HG03439 (cell line): ENCODE results near the gene PLCXD3.

Experiments used
- ATAC-seq: cut with Tn5 transposase; IDR thresholded peaks from one replicate; pipeline ENCODE4 v1.9.1; 2021; ENCODE audit warnings: mild to moderate bottlenecking, moderate library complexity; ENCODE audit not compliant: unreplicated experiment

Gene PLCXD3

DNA sequence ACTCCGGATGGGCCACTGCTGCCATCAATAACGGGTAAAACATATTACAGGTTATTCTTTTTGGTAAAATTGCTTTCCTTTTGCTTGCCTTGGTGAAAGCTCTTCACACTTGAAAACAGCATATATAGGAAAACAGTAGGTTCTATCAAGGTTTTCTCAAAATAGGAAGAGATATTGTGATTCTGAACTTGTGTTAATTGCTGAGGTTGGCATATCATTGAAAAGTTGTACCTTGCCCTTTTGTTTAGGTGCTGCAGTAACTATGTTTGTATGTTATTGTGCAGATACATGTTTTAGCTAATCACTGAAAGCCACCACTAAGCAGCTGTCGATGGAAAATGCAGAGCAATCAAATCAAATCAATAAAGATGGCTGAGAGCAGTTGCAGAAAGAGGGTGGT, 219.1 kb downstream of the PLCXD3 start:
- ATAC-seq = no peak

DNA sequence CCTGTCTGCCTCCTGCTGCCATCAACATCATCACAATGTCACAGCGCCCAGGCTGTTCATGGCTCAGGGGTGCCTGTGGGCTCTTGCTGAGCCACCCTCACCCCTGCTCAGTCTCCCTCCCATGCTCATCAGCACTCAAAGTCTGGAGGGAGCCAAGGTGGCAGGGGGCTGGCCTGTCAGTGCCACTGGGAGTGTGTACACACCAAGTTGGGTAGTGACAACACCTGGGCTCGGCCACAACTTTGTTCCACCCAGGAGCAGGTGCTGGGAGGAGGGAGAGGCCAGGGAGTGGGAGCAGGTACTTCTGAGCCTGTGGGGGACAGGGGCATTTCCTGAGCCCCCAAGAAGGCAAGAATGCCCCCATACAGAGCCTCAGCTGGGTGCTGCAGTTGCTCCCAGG, 219.6 kb downstream of the PLCXD3 start:
- ATAC-seq = no peak

- no peak for ATAC-seq
Observed at GRCh38 chr5:41289970-41290464, 220.4 kb downstream of the PLCXD3 start.

GRCh38 chr5:41286696-41287095, 223.7 kb downstream of the PLCXD3 start:
- no peak for ATAC-seq

GRCh38 chr5:41286165-41286564, 224.2 kb downstream of the PLCXD3 start:
- no peak for ATAC-seq

DNA sequence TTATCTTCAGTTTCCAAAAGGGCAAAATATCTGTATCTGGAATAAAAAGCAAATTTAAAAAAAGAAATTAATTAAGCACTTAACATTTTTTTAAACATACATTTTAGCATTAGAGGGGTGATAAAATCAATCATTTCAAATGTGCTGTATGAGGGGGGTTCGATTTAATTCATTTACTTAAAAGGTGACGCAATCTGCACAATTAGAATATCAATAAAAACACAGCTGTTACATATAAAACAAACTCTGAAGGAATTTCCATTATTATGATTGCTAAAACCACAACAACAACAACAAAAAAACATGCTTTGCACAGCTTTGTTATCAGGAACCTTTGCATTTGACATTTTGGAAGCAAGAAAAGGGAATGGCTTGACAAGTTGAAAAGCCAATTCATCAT, 225.5 kb downstream of the PLCXD3 start:
- ATAC-seq = no peak

- no peak for ATAC-seq
Observed at GRCh38 chr5:41281215-41281810, 229.1 kb downstream of the PLCXD3 start.

- no peak for ATAC-seq
Observed at GRCh38 chr5:41279040-41279439, 231.4 kb downstream of the PLCXD3 start.

DNA sequence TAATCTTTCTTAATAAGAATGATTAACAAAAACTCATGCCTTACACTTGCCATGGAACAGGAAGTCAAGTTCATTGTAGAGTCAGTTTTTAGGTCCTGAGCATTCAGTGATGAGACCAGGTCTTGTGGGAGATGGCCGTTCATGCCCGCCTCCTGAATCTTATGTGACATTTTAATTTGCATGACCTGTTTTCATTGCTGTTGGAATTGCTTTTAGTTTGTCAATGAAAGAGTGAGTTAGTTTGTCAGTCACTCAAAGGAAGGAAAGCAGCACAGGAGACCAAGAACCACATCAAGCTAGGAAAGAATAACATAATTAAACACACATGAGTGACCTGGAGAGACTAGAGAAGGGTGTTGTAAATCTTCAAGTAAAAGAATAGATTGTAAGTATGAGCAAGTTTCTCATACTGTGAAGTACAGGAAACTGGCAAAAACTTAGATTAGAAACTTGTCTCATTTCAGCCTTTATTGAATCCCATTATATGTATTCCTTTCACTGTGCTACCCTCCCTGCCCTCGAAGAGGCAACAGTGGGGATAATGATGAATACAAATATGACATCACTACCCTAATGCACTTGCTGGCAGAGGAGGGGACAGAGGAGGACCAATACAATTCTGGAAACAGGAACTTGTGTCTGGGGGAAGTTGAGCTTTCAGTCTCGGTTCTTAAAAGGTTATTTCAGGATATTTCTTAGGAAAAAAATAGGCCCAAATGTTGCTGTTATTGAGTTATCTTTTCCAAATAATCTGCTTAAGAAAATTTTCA, 232.7 kb downstream of the PLCXD3 start:
- no peak for ATAC-seq

- peak; percentile 68 for ATAC-seq
Observed at GRCh38 chr5:41275813-41276512, 234.4 kb downstream of the PLCXD3 start.

GRCh38 chr5:41270423-41271251, 239.8 kb downstream of the PLCXD3 start:
- ATAC-seq = peak; percentile 87

GRCh38 chr5:41268894-41269293, 241.5 kb downstream of the PLCXD3 start:
- no peak for ATAC-seq

DNA sequence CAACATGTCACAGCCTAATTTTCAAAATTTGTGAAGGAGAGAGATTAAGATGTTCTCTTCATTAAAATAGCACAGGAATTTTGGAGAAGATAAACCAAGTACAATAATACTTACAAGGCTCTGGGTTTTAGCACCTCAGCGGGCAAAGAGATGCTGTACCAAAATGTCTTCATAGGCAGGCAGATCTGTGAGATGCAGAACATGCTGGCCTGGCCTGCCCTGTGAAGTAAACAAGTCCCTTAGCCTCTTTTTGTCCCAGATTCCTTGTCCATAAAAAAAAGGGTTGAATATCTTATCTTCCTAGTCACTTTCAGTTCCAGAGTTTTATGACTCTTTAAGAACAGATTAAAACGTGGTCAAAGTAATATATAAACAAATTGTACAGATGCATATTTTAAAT, 244.0 kb downstream of the PLCXD3 start:
- ATAC-seq = no peak

GRCh38 chr5:41264019-41264418, 246.4 kb downstream of the PLCXD3 start:
- no peak for ATAC-seq

DNA sequence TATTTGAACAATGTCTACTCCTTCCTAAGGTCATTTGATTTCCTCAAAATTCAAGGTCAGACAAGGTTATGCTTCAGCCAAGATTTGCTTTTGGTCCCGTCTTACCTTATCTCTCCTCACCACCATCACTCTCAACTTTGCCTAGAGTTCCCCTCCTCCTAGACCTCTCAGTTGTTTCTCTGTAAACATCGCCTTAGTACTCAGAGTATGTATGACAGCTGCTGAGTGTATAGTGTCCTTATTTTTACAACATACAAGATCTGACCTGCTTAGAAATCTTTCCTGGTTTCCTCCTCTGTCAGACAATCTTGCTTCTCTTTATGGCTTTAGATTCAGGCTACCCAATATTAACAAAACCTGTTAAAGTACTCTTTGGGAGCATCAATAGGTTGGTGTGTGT, 247.1 kb downstream of the PLCXD3 start:
- no peak for ATAC-seq
